K562 (cell line): ENCODE measurements around the gene SDK1.

Experiments
- CBX1 ChIP-seq: sonication (generic); IDR thresholded peaks from 2 replicates; pipeline ENCODE4 v1.6.1; 2016; ENCODE audit warnings: antibody characterized with exemption, low read depth, mild to moderate bottlenecking
- CCAR2 ChIP-seq: fragments of 200-400 bp; formaldehyde crosslinking; IDR thresholded peaks from 2 replicates; pipeline ENCODE4 v1.6.1; 2017; ENCODE audit warnings: mild to moderate bottlenecking, low read depth, low read length
- ELK3 ChIP-seq: fragments of 450-650 bp; formaldehyde crosslinking; IDR thresholded peaks from 2 replicates; pipeline ENCODE4 v1.4.0; 2020; ENCODE audit warnings: mild to moderate bottlenecking
- JUNB ChIP-seq: fragments of 450-650 bp; formaldehyde crosslinking; conservative IDR thresholded peaks from 2 replicates; pipeline ENCODE4 v1.4.0; 2020; ENCODE audit warnings: mild to moderate bottlenecking
- KAT8 ChIP-seq: fragments of 450-650 bp; IDR thresholded peaks from 2 replicates; pipeline ENCODE4 v1.6.1; 2016; ENCODE audit warnings: low read depth, mild to moderate bottlenecking

- no peak for TF ChIP-seq KAT8
- TF ChIP-seq CCAR2: no peak
- TF ChIP-seq JUNB: no peak
- no peak for TF ChIP-seq CBX1
- TF ChIP-seq ELK3 (CRISPR knock-in tag): no peak
These were observed 32.9 kb upstream of the SDK1 start for GRCh38 chr7:3267966-3268690.
